LNCaP clone FGC (cell line): Measurements from ENCODE around the gene VWA2.
A peak's percentile ranks its signal among the peaks of the same experiment; 100 is the strongest.

Experiments used
- DNase-seq: peaks from one replicate; pipeline ENCODE4 v3.0.0-alpha.2; 2011; ENCODE audit warnings: low read depth
- H3K4me3 ChIP-seq: 2 replicates; pipeline ENCODE4 v1.5.1; 2011; ENCODE audit warnings: mild to moderate bottlenecking, low read depth, low read length, control low read depth
- TF ChIP-seq, protein P1 (sequence below): IDR thresholded peaks from 2 replicates; pipeline ENCODE4 v1.5.1; 2012; ENCODE audit warnings: mild to moderate bottlenecking; ENCODE audit not compliant: control insufficient read depth, insufficient read depth; ENCODE audit errors: extremely low read depth

The VWA2 gene

DNA sequence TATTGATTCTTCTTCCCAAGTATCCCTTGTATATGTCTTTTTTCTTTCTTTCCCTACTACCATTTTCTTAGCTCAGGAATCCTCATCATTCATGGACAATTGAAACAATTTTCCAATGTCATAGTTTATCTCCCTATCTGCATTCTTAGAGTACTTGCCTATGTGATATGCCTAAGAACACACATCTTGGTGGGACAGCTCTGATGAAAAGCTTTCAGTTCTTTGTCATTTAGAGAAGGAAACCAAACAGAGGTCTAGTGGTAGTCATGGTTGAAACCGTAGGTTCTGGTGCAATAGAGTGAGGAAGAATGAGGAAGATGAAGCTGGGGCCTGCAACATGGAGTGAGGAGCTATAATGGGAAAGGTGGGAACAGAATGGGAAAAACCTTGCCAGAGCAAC lies 31.7 kb upstream of the VWA2 start:
- no peak overlapping the region for H3K4me3 ChIP-seq
- no peak for DNase-seq
- TF ChIP-seq, protein P1, sequence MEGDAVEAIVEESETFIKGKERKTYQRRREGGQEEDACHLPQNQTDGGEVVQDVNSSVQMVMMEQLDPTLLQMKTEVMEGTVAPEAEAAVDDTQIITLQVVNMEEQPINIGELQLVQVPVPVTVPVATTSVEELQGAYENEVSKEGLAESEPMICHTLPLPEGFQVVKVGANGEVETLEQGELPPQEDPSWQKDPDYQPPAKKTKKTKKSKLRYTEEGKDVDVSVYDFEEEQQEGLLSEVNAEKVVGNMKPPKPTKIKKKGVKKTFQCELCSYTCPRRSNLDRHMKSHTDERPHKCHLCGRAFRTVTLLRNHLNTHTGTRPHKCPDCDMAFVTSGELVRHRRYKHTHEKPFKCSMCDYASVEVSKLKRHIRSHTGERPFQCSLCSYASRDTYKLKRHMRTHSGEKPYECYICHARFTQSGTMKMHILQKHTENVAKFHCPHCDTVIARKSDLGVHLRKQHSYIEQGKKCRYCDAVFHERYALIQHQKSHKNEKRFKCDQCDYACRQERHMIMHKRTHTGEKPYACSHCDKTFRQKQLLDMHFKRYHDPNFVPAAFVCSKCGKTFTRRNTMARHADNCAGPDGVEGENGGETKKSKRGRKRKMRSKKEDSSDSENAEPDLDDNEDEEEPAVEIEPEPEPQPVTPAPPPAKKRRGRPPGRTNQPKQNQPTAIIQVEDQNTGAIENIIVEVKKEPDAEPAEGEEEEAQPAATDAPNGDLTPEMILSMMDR = no peak

DNA sequence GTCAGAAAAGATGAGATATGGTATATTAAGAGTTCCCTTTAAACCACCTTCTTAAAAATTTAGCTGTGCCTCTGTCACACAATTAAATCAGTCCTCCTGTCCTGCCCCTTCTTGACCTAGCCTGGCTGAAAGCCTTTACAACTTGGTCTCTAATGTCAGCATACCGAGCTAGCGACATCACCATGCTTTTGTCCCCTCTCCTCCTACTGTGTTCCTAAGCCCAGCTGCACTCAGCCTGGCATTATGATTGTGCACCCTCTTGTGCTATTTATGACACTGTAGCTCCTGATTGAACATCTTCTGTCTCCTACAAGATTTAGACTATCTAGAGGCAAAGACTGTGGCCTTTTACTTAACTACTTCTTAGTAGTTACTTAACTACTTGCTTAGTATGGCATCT lies 30.7 kb upstream of the VWA2 start:
- no peak for DNase-seq
- H3K4me3 ChIP-seq = no peak overlapping the region

DNA sequence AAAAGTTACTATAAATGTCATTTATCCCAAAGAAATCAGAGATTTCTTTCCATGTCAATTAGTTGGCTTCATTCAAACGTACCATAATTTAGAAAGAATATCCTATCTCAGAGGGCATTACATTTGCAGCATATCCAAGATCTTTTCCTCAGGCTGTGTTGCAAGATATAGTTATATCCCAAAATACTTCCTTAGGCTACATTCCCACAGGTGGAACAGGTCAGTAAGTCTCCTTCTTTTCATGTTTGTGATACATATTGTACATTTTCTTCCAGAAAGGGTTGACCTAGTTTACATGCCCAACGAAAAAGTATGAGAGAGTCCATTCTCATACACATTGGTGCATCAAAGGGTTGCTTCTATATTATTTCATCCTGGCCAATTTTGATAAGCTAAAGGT lies 26.9 kb upstream of the VWA2 start:
- H3K4me3 ChIP-seq = no peak overlapping the region
- no peak for DNase-seq
- TF ChIP-seq, protein P1 = no peak

More for the DNA sequence above, 30.7 kb upstream of the VWA2 start:
- TF ChIP-seq, protein P1 = no peak

DNA sequence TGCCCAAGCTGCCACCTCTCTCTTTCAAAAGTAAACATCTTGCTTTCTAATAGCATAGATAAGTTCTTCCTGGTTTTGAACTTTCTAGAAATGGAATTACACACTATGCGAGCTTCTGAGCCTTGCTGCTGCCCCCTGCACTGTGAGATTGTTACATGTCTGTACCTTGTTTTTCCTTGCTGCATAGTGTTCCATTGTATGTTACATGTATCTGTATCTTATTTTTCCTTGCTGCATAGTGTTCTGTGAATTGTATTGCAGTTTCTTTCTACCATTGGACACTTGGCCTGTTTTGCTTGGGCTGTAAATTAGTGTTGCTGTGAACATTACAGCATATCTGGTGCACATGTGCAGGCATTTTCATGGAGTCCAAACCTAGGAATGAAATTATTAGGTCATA lies 24.0 kb upstream of the VWA2 start:
- TF ChIP-seq, protein P1 = no peak
- DNase-seq = no peak
- H3K4me3 ChIP-seq = no peak overlapping the region

DNA sequence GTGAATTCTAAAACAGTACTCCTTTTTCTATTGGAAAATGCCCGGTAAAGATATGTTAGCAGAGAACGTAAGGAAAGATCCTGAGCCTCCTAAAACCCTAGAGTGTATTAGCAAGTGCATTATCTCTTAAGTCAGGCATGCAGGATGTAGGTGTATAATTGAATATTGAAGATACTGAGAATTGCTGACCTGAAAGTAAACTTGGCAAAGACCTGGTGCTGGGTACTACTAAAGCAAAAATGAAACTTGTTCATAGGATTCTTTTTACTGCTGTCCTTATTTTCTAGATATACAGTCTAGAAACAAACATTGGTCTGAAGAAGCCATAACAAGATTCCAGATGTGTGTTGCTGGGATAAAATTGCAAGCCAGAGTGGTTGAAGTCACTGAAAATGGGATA lies 18.8 kb upstream of the VWA2 start:
- TF ChIP-seq, protein P1 = no peak
- no peak for DNase-seq
- no peak overlapping the region for H3K4me3 ChIP-seq

DNA sequence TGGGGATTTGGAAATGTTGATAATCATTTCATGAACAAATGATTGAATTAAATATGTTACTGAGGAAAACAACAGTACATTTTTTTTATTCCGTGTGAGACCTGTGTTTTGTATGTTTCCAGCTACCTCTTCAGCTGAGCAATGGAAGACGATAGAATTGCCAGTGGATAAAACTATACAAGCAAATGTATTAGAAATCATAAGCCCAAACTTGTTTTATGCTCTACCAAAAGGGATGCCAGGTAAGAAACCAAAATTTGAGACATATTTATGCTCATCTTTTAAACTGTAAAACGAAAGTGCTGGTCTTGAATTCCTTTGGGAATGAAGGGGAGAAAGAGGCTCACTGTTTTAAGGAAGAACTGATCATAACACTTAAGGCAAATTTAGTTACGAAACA lies 17.8 kb upstream of the VWA2 start:
- DNase-seq = no peak
- TF ChIP-seq, protein P1 = no peak
- no peak overlapping the region for H3K4me3 ChIP-seq

DNA sequence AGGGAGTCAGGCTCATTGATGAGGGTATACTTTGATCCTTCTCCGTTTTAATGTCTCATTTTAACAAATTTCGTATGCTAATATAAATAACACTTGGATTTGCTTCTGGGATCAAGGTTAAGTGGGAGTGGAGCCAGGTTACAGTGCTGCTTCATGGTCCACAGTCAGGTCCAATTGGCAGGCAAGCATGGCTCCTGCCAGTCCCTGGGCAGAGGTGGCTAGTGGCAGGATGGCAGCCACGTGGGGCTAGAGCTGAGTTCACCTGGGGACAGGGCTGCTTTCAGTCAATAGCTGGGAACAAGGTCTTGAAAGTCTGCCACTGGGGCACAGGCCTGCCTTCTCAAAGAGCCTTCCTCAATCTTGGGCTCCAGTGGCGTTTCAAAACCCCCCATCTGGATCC lies 16.0 kb upstream of the VWA2 start:
- TF ChIP-seq, protein P1 = no peak
- peak; percentile 78 for DNase-seq
- H3K4me3 ChIP-seq = no peak overlapping the region
